Muscle of leg (tissue), 11 donors: Measurements from ENCODE around the gene HTR2B. TPM values are rescaled to one million over a fixed set of nuclear protein-coding genes. Genes with fewer than 3 reads are reported as not detected.

ENCODE experiments used
- DNase-seq: peaks from one replicate; pipeline ENCODE4 v3.0.0; 2013
- H3K27ac ChIP-seq: one replicate; pipeline ENCODE4 v1.5.1; 2013; ENCODE audit warnings: mild to moderate bottlenecking, low read length, control low read depth
- H3K27me3 ChIP-seq: one replicate; pipeline ENCODE4 v1.6.1; 2013; ENCODE audit warnings: low read length; ENCODE audit not compliant: control insufficient read depth, insufficient read depth
- H3K36me3 ChIP-seq: one replicate; pipeline ENCODE4 v1.6.1; 2013; ENCODE audit warnings: low read length; ENCODE audit not compliant: control insufficient read depth, insufficient read depth
- H3K4me1 ChIP-seq: one replicate; pipeline ENCODE4 v1.6.1; 2013; ENCODE audit warnings: low read length; ENCODE audit not compliant: control insufficient read depth, insufficient read depth
- H3K4me3 ChIP-seq: one replicate; pipeline ENCODE4 v1.5.1; 2013; ENCODE audit warnings: low read length, control low read depth
- H3K9me3 ChIP-seq: replicated peaks from 2 replicates; pipeline ENCODE4 v1.6.1; 2013; ENCODE audit warnings: low read depth, low read length; ENCODE audit not compliant: control insufficient read depth
- WGBS: methylation state at CpG from one replicate; pipeline ENCODE4 v1.1.5; 2013; ENCODE audit warnings: missing lambda C conversion rate; ENCODE audit not compliant: insufficient coverage; 5-methylcytosine and 5-hydroxymethylcytosine counted together
- polyA plus RNA-seq, 8 donors: library from polyadenylated mRNA; unstranded; fragments of 120-200 nt; gene quantifications; one replicate each; pipeline versions ENCODE4 v1.2.1 to v1.2.3, GENCODE V29; 2013; ENCODE audit warnings: inconsistent platforms in 1 of 8, low replicate concordance in 1 of 8; ENCODE audit not compliant: insufficient read length in 8 of 8, insufficient read depth in 1 of 8
- total RNA-seq: library from RNA; stranded (reverse); fragments of 120-200 nt; gene quantifications from one replicate; pipeline ENCODE4 v1.2.4, GENCODE V29; 2013

HTR2B gene
- total and polyA plus RNA-seq, 9 donors = 0.06 to 0.32 (median 0.22) TPM; not detected in 1

DNA sequence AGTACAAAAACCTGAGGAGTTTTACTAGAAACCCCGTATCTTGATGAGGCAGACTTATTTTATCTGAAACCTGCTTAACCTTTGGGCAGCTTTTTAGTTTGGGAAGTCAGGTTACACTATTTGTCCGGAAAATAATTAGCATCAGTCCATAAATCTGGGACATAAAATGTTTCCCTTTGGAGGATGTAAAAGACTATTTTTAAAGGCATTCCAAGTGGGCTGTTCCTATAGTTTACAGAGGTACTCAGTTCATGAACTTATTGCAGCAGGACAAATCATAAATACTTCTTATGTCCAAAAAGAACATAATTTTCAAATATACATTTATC is 6.3 kb downstream of the HTR2B start:
- Histone ChIP-seq H3K4me3 (no peak overlapping the region), H3K27ac (no peak overlapping the region), H3K9me3 (no peaks in the 10 kb centered on the region), H3K36me3 (no peaks in the 10 kb centered on the region), H3K27me3 (no peaks in the 10 kb centered on the region), H3K4me1 (no peaks in the 10 kb centered on the region)
- no peak for DNase-seq
- no CpG with 5 or more reads among the region's 2 CpGs for WGBS

- no peak overlapping the region for H3K4me3 ChIP-seq
- no peaks in the 10 kb centered on the region for H3K36me3 ChIP-seq
- H3K27me3 ChIP-seq = no peaks in the 10 kb centered on the region
- no peak for DNase-seq
- no peaks in the 10 kb centered on the region for H3K9me3 ChIP-seq
- H3K27ac ChIP-seq = no peak overlapping the region
- no peaks in the 10 kb centered on the region for H3K4me1 ChIP-seq
- 20% methylated on average over 1 of the region's 4 CpGs for WGBS
Measured at GRCh38 chr2:231117922-231118613, 6.8 kb downstream of the HTR2B start.

DNA sequence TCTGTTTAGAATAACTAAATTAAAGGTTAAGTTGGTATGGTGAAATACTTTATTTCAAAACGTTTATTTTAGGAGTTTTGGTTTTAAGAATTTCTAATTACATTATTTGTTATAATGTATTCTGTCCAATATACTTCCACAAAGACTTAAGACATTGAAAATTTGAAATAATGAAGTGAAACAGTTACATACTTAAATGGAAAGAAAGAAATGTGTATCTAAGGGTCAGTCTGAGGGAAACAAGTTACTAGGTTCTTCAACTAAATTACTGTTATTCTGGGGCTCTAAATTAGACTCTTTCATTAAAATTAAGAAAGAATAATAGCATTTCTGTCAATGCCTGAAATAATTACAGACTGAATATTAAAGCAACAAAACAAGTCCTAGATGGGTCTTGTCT is 7.7 kb downstream of the HTR2B start:
- Histone ChIP-seq H3K4me1 (no peaks in the 10 kb centered on the region), H3K27me3 (no peaks in the 10 kb centered on the region), H3K36me3 (peaks cover under 1% of the 10 kb centered on the region), H3K9me3 (no peaks in the 10 kb centered on the region), H3K4me3 (no peak overlapping the region), H3K27ac (no peak overlapping the region)
- WGBS = no CpG with 5 or more reads among the region's 1 CpG
- no peak for DNase-seq

DNA sequence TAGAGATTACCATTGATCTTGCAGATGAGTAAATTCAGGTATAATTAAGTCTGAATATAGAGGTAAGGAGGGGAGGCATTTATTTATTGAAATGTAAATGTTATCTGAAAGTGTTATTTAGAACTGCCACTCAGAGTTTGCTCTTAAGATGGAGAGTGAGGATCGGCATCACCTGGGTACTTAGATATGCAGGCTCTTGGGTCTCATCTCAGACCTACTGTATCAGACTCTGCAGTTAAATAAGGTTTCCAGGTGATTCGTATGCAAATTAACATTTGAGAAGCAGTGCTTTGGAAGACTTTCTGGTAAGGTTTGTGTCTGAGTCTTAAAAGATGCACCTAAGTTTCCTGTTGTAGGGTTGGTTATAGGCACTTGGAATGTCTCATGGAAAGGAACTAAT is 9.2 kb downstream of the HTR2B start:
- WGBS = 83% methylated on average over 1 of the region's 2 CpGs
- no peak for DNase-seq
- H3K36me3 ChIP-seq = peaks cover 3% of the 10 kb centered on the region
- H3K4me1 ChIP-seq = no peaks in the 10 kb centered on the region
- no peaks in the 10 kb centered on the region for H3K27me3 ChIP-seq
- H3K27ac ChIP-seq = no peak overlapping the region
- no peak overlapping the region for H3K4me3 ChIP-seq
- no peaks in the 10 kb centered on the region for H3K9me3 ChIP-seq

GRCh38 chr2:231113489-231113888 is 11.4 kb downstream of the HTR2B start:
- H3K9me3 ChIP-seq = no peaks in the 10 kb centered on the region
- no peak overlapping the region for H3K4me3 ChIP-seq
- no peaks in the 10 kb centered on the region for H3K27me3 ChIP-seq
- peaks cover 10% of the 10 kb centered on the region for H3K36me3 ChIP-seq
- 92% methylated on average over 2 of the region's 5 CpGs for WGBS
- DNase-seq = no peak
- H3K27ac ChIP-seq = no peak overlapping the region
- H3K4me1 ChIP-seq = no peaks in the 10 kb centered on the region

- H3K4me3 ChIP-seq = no peak overlapping the region
- H3K27me3 ChIP-seq = no peaks in the 10 kb centered on the region
- H3K4me1 ChIP-seq = no peaks in the 10 kb centered on the region
- H3K9me3 ChIP-seq = no peaks in the 10 kb centered on the region
- WGBS = 67% methylated on average over 1 of the region's 1 CpG
- peaks cover 10% of the 10 kb centered on the region for H3K36me3 ChIP-seq
- no peak for DNase-seq
- no peak overlapping the region for H3K27ac ChIP-seq
Measured at GRCh38 chr2:231111987-231112386, 12.9 kb downstream of the HTR2B start.

- Histone ChIP-seq H3K4me3 (no peak overlapping the region), H3K36me3 (peaks cover 10% of the 10 kb centered on the region), H3K9me3 (no peaks in the 10 kb centered on the region), H3K4me1 (no peaks in the 10 kb centered on the region), H3K27ac (no peak overlapping the region), H3K27me3 (no peaks in the 10 kb centered on the region)
- peak; percentile 85 for DNase-seq
- 43% methylated on average over 1 of the region's 1 CpG for WGBS
Measured at GRCh38 chr2:231110551-231110950, 14.3 kb downstream of the HTR2B start.

DNA sequence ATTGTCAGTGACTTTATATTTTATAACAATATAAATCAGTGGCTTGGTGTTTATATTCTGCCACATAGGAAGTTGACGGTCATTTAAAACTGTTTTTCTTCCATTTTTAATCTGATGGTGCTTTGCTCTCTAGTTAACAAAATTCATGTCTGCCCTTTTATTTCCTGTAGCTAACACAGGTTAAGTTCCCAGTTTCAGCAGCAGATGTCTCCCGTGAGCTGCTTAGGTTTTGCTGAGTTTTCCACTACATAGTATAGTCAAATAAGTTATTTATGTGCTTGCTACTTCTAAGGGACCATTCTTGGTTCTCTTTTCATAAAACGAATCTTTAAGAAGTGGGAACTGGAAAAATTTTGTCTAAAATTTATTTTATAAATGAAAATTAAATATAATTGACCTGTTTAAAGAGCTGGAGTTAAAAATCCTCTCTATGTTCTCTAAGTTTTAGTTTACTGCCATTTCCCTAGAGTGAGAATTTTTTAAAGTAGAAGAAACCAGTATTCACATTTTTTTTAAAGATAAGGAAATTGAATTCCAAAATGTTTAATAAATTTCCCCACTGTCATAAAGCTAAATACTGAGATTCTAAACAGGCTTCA is 20.6 kb downstream of the HTR2B start:
- Histone ChIP-seq H3K4me1 (no peaks in the 10 kb centered on the region), H3K9me3 (peaks cover 12% of the 10 kb centered on the region), H3K27me3 (no peaks in the 10 kb centered on the region), H3K36me3 (peaks cover 23% of the 10 kb centered on the region), H3K4me3 (no peak overlapping the region), H3K27ac (no peak overlapping the region)
- peak; percentile 75 for DNase-seq
- WGBS = no CpG with 5 or more reads among the region's 3 CpGs

- WGBS = no CpG with 5 or more reads among the region's 2 CpGs
- no peak overlapping the region for H3K4me3 ChIP-seq
- H3K27ac ChIP-seq = no peak overlapping the region
- peaks cover 28% of the 10 kb centered on the region for H3K36me3 ChIP-seq
- H3K4me1 ChIP-seq = no peaks in the 10 kb centered on the region
- H3K27me3 ChIP-seq = no peaks in the 10 kb centered on the region
- no peak for DNase-seq
- peaks cover 20% of the 10 kb centered on the region for H3K9me3 ChIP-seq
Measured at GRCh38 chr2:231102772-231103171, 22.1 kb downstream of the HTR2B start.

DNA sequence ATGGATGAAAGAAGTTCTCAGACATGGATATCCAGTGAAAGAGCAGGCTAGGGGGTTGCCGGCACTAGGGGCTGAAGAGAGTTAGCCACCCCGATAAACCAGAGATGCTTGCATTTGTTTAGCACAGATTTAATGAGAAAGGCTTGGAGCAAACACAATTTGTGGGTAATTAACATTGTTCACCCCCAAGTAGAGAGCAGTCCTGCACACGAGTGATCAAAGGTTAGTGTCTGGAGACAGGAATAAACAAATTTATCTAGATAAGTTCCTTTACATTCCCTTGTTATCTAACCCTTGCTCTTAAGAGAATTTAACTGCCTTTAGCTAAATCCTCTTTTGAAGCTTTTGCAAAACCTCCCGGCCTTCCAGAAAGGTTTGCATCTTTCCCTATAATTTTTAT is 23.9 kb downstream of the HTR2B start:
- Histone ChIP-seq H3K4me1 (no peaks in the 10 kb centered on the region), H3K9me3 (peaks cover 20% of the 10 kb centered on the region), H3K36me3 (peaks cover 34% of the 10 kb centered on the region), H3K27ac (no peak overlapping the region), H3K27me3 (no peaks in the 10 kb centered on the region), H3K4me3 (no peak overlapping the region)
- WGBS = no CpG with 5 or more reads among the region's 4 CpGs
- DNase-seq = no peak
